AG09309 (cell line): ENCODE results near the gene CPED1.

Source experiments
- DNase-seq: peaks from one replicate; pipeline ENCODE4 v3.0.0-alpha.2; 2010; ENCODE audit warnings: low read depth
- H3K4me3 ChIP-seq: 2 replicates; pipeline ENCODE4 v1.5.1; 2011; ENCODE audit warnings: mild to moderate bottlenecking, low read depth, low read length, moderate library complexity; ENCODE audit not compliant: control insufficient read depth
- TF ChIP-seq, protein P1 (sequence below): IDR thresholded peaks from 2 replicates; pipeline ENCODE4 v1.5.1; 2011; ENCODE audit warnings: mild to moderate bottlenecking, low read depth, low read length, inconsistent platforms; ENCODE audit not compliant: insufficient read depth, control insufficient read depth; ENCODE audit errors: missing control alignments

Gene CPED1

DNA sequence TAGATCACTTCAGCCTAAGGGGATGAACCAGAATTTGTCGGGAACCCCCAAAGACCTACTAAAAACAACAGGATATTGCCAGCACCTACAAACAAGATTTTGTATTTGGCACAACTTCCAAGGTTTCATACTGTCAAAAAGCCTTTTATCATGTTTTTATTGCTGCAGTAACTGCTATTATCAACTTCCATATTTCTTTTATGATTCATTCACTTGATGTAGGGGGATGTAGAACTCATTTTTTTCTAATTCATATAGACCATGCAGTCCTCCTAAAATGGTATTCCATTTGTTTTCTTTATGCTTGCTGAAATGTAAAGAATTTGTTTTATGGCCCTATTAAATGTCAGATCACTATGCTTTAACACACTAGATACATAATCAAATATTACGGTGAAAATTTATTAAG is 310.3 kb downstream of the CPED1 start:
- no peak for DNase-seq

DNA sequence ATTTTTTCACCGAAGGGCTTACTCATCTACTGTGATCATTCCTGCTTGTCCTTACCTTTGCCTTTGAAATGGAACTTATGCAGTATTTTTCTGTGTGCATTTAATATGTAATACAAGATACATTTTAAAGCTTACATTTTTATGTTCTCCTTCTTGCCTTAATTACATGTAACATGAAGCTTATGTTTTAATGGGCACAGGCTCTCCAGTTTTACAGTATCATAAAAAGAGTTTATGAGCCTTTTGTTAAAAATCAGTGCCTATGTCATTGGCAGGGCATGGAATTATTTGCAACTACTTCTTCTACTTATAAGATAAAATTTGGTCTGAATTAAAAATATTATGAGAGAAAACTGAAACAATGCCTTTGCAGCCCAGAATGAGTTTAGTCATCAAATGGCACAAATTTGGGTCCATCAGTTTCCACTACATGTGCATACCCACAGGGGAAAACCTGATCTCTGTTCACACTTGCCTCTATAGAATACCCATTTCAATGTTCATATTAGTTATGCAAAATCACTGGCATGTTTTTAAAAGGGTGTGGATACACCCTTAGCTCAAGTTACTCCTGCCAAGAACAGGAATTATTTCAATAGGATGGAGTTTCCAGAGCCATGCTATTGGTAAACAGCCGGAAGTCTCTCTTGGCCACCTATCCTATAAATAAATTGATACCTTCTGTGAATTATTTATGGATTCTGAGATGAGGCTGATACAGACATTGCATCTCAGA is 312.3 kb downstream of the CPED1 start:
- H3K4me3 ChIP-seq, result no peak overlapping the region
- TF ChIP-seq, protein P1, sequence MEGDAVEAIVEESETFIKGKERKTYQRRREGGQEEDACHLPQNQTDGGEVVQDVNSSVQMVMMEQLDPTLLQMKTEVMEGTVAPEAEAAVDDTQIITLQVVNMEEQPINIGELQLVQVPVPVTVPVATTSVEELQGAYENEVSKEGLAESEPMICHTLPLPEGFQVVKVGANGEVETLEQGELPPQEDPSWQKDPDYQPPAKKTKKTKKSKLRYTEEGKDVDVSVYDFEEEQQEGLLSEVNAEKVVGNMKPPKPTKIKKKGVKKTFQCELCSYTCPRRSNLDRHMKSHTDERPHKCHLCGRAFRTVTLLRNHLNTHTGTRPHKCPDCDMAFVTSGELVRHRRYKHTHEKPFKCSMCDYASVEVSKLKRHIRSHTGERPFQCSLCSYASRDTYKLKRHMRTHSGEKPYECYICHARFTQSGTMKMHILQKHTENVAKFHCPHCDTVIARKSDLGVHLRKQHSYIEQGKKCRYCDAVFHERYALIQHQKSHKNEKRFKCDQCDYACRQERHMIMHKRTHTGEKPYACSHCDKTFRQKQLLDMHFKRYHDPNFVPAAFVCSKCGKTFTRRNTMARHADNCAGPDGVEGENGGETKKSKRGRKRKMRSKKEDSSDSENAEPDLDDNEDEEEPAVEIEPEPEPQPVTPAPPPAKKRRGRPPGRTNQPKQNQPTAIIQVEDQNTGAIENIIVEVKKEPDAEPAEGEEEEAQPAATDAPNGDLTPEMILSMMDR, result no peak
- DNase-seq, result no peak

More for the DNA sequence above, 310.3 kb downstream of the CPED1 start:
- H3K4me3 ChIP-seq, result no peak overlapping the region
- TF ChIP-seq, protein P1, result no peak

DNA sequence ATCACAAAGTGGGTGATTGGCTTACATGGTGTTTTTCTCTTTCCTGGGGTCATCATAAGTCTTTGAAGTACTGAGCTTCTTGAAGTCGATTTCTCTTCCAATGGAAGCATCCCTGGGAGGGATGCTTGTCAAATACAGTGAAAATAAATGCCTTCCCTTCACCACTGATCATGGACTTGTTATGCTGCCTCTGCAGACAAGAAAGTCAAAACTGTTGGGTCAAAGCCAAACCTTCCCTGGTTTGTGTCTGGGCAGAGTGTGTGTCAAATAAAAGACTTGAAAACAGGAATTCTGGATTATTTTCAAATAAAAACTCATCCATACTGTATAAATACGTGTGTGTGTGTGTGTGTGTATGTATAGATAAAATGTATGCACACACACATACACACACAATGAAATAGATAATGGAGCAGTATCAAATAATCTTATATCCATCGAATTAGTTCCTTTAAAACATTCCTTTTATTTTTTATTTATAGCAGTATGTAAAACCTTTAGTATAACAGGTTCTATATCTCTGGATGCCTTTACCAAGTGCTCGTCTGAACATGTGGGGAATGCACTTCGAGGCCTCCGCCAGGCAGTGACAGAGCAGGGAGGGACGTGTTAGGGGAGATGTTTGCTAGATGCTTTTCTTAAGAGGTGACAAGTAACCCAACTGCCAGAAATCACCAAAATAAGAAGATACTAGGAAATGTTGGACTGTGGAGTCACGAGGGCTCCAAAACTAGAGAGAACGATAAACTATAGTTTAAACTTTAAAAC is 313.1 kb downstream of the CPED1 start:
- DNase-seq, result no peak
- no peak overlapping the region for H3K4me3 ChIP-seq
- TF ChIP-seq, protein P1, result no peak

DNA sequence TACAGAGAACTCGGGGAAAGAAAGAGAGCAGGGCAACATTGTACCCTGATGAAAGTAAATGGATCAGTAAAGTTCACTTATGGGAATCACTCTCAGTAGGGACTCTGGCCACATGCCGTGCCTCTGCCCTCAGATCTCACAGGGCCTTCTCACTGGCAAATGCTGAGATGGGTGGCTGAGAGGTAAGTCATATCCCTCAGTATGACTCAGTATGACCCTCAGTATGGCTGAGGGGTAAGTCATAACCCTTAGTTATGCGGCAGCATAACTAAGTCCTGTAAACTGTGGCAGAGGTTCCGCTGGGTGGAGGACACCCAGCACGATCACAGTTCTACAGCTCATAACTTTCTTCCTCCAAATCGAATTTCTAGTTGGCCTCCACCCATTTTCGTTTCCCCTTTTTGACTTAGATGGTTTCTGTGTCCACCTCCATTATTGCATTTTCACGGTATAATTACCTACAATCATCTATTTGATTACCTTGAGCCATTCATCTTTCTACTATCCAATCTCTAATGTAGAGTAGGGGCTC is 313.8 kb downstream of the CPED1 start:
- TF ChIP-seq, protein P1, result no peak
- H3K4me3 ChIP-seq, result no peak overlapping the region
- DNase-seq, result no peak

DNA sequence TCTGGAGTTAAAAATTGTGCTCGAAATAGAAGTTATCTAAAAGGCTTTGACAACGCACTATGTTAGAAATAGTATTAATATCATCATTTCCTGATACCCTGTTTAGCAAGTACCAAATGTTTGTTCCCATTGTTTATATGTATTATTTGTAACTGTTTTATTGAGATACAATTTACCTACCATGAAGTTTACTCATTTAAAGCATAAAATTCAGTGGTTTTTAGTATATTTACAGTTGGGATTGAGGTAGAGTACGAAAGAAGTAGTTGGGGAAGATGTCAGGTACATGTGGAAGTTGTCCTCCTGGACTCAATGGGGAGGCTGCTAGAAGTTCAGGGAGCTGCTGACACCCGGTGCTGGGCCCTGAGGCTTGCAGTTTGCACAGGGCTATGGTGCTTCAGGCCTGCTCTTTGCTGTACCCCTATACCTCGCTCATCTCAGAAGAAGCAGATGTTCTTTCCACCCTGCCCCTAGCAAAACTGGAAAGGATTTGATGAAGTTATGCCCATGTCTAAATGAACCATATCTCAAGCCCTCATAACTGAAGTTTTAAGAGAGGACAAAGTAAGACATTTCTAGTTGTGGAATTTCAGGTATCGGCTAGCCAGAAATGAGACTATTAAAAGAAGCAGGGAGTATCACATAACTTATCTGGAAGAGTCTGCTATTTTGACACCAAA is 315.1 kb downstream of the CPED1 start:
- no peak for DNase-seq
- H3K4me3 ChIP-seq, result no peak overlapping the region
- TF ChIP-seq, protein P1, result peak; percentile 7

DNA sequence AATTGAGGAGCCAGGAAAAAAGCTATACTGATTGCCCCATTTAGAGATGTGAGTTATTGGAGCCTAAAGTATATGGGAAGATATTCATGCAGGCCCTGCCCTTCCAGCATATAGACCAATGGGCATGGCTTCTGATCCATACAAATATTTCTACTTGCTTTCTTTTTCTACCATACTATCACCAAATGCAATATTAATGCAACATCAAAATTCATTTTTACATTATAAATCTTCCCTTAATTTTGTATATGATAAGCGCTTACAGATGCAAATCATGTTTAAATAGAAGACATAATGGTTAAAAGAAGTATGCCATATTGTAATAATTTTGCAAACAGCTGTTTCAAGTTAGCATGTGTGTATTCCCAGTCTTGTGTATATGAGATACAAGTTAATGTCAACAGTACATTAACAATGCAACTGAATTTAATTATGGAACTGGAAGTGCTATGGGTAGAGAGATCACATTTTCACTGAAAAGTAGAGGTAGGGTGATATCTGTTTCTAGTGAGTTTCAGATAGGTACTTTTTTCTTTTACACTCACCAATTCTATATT is 315.7 kb downstream of the CPED1 start:
- no peak for DNase-seq
- H3K4me3 ChIP-seq, result no peak overlapping the region
- TF ChIP-seq, protein P1, result no peak
